K562 (cell line): ENCODE results near the gene PDE4A. TPM values are rescaled to one million over a fixed set of nuclear protein-coding genes. Genes with fewer than 3 reads are reported as not detected.
A peak's percentile ranks its signal among the peaks of the same experiment; 100 is the strongest.

Source experiments
- ARID1B ChIP-seq: fragments of 450-650 bp; IDR thresholded peaks from 2 replicates; pipeline ENCODE4 v1.6.1; 2016; ENCODE audit warnings: antibody characterized with exemption, mild to moderate bottlenecking, inconsistent platforms
- C11orf30 ChIP-seq: fragments of 450-650 bp; IDR thresholded peaks from 2 replicates; pipeline ENCODE4 v1.6.1; 2016; ENCODE audit warnings: low read depth, mild to moderate bottlenecking
- CBFB ChIP-seq: sonication (generic); formaldehyde crosslinking; IDR thresholded peaks from 2 replicates; pipeline ENCODE4 v1.4.0; 2020; ENCODE audit warnings: mild to moderate bottlenecking, missing genetic modification reagents
- CHCHD3 ChIP-seq: fragments of 250-450 bp; sonication (Bioruptor Pico); IDR thresholded peaks from 2 replicates; pipeline ENCODE4 v2.1.2; 2022; ENCODE audit warnings: mild to moderate bottlenecking
- CREBBP ChIP-seq: IDR thresholded peaks from one replicate; pipeline ENCODE4 v1.6.1; 2012; ENCODE audit warnings: low read depth, mild to moderate bottlenecking, control low read depth, inconsistent platforms, low read length
- CREM ChIP-seq: IDR thresholded peaks from 2 replicates; pipeline ENCODE4 v1.6.1; 2014; ENCODE audit warnings: antibody characterized with exemption, low read depth
- E2F3 ChIP-seq: fragments of 250-450 bp; sonication (Bioruptor Pico); IDR thresholded peaks from 2 replicates; pipeline ENCODE4 v1.4.0; 2020; ENCODE audit warnings: mild to moderate bottlenecking
- ERF ChIP-seq: fragments of 450-650 bp; formaldehyde crosslinking; IDR thresholded peaks from 2 replicates; pipeline ENCODE4 v1.4.0; 2020; ENCODE audit warnings: mild to moderate bottlenecking, mixed read lengths
- EWSR1 ChIP-seq: fragments of 450-650 bp; IDR thresholded peaks from 2 replicates; pipeline ENCODE4 v1.6.1; 2018; ENCODE audit warnings: borderline replicate concordance, mild to moderate bottlenecking, low read depth, moderate library complexity; ENCODE audit not compliant: partially characterized antibody
- EZH2 ChIP-seq: IDR thresholded peaks from 2 replicates; pipeline ENCODE4 v1.6.1; 2012; ENCODE audit warnings: low read depth, mild to moderate bottlenecking, inconsistent platforms, low read length, borderline replicate concordance
- FOXA1 ChIP-seq: fragments of 450-650 bp; IDR thresholded peaks from 2 replicates; pipeline ENCODE4 v1.6.1; 2016; ENCODE audit warnings: mild to moderate bottlenecking, borderline replicate concordance
- GTF2B ChIP-seq: IDR thresholded peaks from 2 replicates; pipeline ENCODE4 v1.6.1; 2011; ENCODE audit not compliant: insufficient read length; ENCODE audit errors: extremely low read depth
- HOXB6 ChIP-seq: fragments of 250-450 bp; sonication (Bioruptor Pico); IDR thresholded peaks from 2 replicates; pipeline ENCODE4 v1.5.1; 2022; ENCODE audit warnings: mild to moderate bottlenecking, borderline replicate concordance
- IFI16 ChIP-seq: fragments of 250-450 bp; sonication (Bioruptor Pico); IDR thresholded peaks from 2 replicates; pipeline ENCODE4 v2.1.2; 2022; ENCODE audit warnings: mild to moderate bottlenecking, inconsistent platforms
- KAT8 ChIP-seq: fragments of 450-650 bp; IDR thresholded peaks from 2 replicates; pipeline ENCODE4 v1.6.1; 2016; ENCODE audit warnings: low read depth, mild to moderate bottlenecking
- MXI1 ChIP-seq: IDR thresholded peaks from 2 replicates; pipeline ENCODE4 v1.6.1; 2011; ENCODE audit warnings: low read depth, mild to moderate bottlenecking, improper control_type of control experiment, low read length
- NCOR1 ChIP-seq: fragments of 450-650 bp; IDR thresholded peaks from 2 replicates; pipeline ENCODE4 v1.6.1; 2016; ENCODE audit warnings: mild to moderate bottlenecking, moderate library complexity
- RCOR1 ChIP-seq, 2 experiments: IDR thresholded peaks; 2 replicates each; pipeline ENCODE4 v1.6.1; 2012; ENCODE audit warnings: low read depth in 2 of 2, low read length in 2 of 2, borderline replicate concordance in 1 of 2, improper control_type of control experiment in 1 of 2
- SAFB ChIP-seq: fragments of 200-400 bp; formaldehyde crosslinking; IDR thresholded peaks from 2 replicates; pipeline ENCODE4 v1.6.1; 2017; ENCODE audit warnings: low read depth, low read length, borderline replicate concordance
- TBP ChIP-seq: optimal IDR thresholded peaks from 2 replicates; pipeline ENCODE3; 2011; ENCODE audit warnings: low read depth, low read length, improper control_type of control experiment
- TCF7L2 ChIP-seq: fragments of 150-350 bp; IDR thresholded peaks from 2 replicates; pipeline ENCODE4 v1.6.1; 2016; ENCODE audit warnings: low read depth, mild to moderate bottlenecking, low read length, moderate library complexity
- ZBTB11 ChIP-seq, 3 experiments: fragments of 200-800 bp in 1 of 3; fragments of 250-450 bp in 1 of 3; fragments of 450-650 bp in 1 of 3; sonication (Bioruptor Pico) in 1 of 3; sonication (Bioruptor generic) in 1 of 3; formaldehyde crosslinking in 1 of 3; IDR thresholded peaks; 2 replicates each; pipeline versions ENCODE4 v1.6.1 to v1.8.0; 2016 to 2022; ENCODE audit warnings: mild to moderate bottlenecking in 2 of 3, missing genetic modification characterization in 2 of 3, missing compliant biosample characterization in 1 of 3, moderate library complexity in 1 of 3
- ZNF134 ChIP-seq: fragments of 250-450 bp; sonication (Bioruptor Pico); conservative IDR thresholded peaks from 2 replicates; pipeline ENCODE4 v1.4.0; 2020
- ZNF57 ChIP-seq: fragments of 450-650 bp; formaldehyde crosslinking; IDR thresholded peaks from 2 replicates; pipeline ENCODE4 v1.4.0; 2020; ENCODE audit warnings: mild to moderate bottlenecking, moderate library complexity
- polyA plus RNA-seq, 8 experiments: library from polyadenylated mRNA; depleted of rRNA in 4 of 8; stranded (reverse) in 5 of 8; unstranded in 3 of 8; fragments of >200 nt; fragmentation: Nextera tagmentation in 2 of 8; fragmentation: Illumina TruSeq in 1 of 8; extraction: Ambion mirVana in 2 of 8; extraction: Trizol in 1 of 8; gene quantifications; 2 replicates each; pipeline versions ENCODE4 v1.2.1 to v1.2.3, GENCODE V29; 2011 to 2014; ENCODE audit warnings: inconsistent platforms in 1 of 8, missing spikeins in 1 of 8
- total RNA-seq, 7 experiments: library from RNA; depleted of rRNA in 6 of 7; stranded (reverse); fragments of >200 nt in 6 of 7; fragmentation: Illumina TruSeq in 2 of 7; extraction: Trizol in 2 of 7; gene quantifications; 2 replicates each; pipeline versions ENCODE4 v1.2.1 to v1.2.3, GENCODE V29; 2011 to 2021; ENCODE audit warnings: low replicate concordance in 1 of 7
- TF ChIP-seq, protein P1 (sequence below): IDR thresholded peaks from 2 replicates; pipeline ENCODE4 v1.6.1; 2016; ENCODE audit warnings: missing genetic modification characterization, missing compliant biosample characterization

Gene PDE4A
- total and polyA plus RNA-seq, 9 of the 15 experiments (the other 6 are each of a cell fraction or from before 2014, with no cell fraction given): 0.66 to 26.9 (median 4.6) TPM

DNA sequence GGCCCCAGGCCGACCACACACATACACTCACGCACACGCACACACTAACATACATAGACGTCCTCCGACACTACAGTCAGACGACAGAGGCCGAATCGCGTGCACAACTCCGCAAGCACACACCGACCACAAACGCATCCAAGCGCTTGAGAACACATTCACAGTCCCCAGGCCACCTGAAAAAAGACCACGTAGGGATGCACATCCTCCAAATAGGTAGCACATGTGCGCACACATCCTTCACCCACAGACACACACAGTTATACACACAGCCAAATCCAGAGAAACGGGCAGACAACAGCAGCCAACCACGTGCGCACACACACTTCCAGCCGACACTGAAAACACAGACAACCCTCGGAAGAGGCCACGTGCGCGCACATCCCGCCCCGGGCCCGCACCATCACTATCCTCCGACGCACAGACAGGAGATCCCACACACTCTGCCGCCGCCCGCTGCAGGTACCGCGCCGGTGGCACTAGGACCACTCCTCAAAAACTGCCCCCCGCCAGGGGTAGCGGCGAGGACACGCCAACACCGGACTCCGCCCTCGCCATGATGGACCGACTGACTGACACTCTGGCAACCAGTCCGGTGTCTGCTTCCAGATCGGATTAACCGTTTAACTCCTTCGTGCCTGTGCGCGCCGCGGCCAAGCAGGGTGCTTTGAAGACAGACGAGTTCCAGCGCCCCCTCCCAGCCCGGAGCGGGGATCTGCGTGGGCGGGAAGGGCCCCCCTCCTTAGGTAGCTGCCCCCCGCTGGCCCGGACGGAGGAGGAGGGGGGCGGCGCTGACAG lies 493 bp upstream of the PDE4A start (continued):
- TF ChIP-seq IFI16 (CRISPR knock-in tag): no peak
- peak; percentile 95 for TF ChIP-seq MXI1
- no peak for TF ChIP-seq EWSR1
- TF ChIP-seq RCOR1 (IDR thresholded peaks at IDR 0.05; ENCODE audit: borderline replicate concordance in 1 of 2, low read depth in 2 of 2, low read length in 2 of 2): peak in 1 of 2 experiments; percentile 30; a peak in 2 of 4 replicates
- TF ChIP-seq, protein P1, sequence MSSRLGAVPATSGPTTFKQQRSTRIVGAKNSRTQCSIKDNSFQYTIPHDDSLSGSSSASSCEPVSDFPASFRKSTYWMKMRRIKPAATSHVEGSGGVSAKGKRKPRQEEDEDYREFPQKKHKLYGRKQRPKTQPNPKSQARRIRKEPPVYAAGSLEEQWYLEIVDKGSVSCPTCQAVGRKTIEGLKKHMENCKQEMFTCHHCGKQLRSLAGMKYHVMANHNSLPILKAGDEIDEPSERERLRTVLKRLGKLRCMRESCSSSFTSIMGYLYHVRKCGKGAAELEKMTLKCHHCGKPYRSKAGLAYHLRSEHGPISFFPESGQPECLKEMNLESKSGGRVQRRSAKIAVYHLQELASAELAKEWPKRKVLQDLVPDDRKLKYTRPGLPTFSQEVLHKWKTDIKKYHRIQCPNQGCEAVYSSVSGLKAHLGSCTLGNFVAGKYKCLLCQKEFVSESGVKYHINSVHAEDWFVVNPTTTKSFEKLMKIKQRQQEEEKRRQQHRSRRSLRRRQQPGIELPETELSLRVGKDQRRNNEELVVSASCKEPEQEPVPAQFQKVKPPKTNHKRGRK (tag): no peak
- no peak for TF ChIP-seq GTF2B
- no peak for TF ChIP-seq CHCHD3 (CRISPR knock-in tag)
- TF ChIP-seq TBP: peak; percentile 75
- no peak for TF ChIP-seq E2F3 (CRISPR knock-in tag)
- no peak for TF ChIP-seq TCF7L2
- no peak for TF ChIP-seq ZNF134 (CRISPR knock-in tag)
- TF ChIP-seq FOXA1: no peak
- no peak for TF ChIP-seq SAFB
- TF ChIP-seq KAT8: no peak
- TF ChIP-seq CREBBP: no peak
- TF ChIP-seq EZH2: no peak
- no peak for TF ChIP-seq C11orf30
- peak; percentile 32 for TF ChIP-seq NCOR1
- no peak for TF ChIP-seq CBFB (CRISPR knock-in tag)
- no peak for TF ChIP-seq HOXB6 (CRISPR knock-in tag)
- no peak for TF ChIP-seq ERF (CRISPR knock-in tag)
- TF ChIP-seq ARID1B: no peak; the same call in 1 of the 2 replicates
- no peak for TF ChIP-seq ZBTB11 (CRISPR knock-in tag; IDR thresholded peaks at IDR 0.05)
- TF ChIP-seq ZNF57: no peak
- TF ChIP-seq CREM: peak; percentile 64
